NOMO-1 treated with dmso at 0.1 percent for 144 hours (cell line): ENCODE data around the gene LRRC3.

Experiments
- DNase-seq: peaks from one replicate; lab custom pipeline; 2025; ENCODE audit not compliant: unreplicated experiment; lab: John Stamatoyannopoulos, UW

LRRC3 gene

GRCh38 chr21:44510109-44510507 is 54.8 kb downstream of the LRRC3 start:
- no peak for DNase-seq

- DNase-seq = peak; percentile 19
Observed at GRCh38 chr21:44510508-44511218, 55.4 kb downstream of the LRRC3 start.

GRCh38 chr21:44511219-44511937 is 56.1 kb downstream of the LRRC3 start:
- no peak for DNase-seq
